HCT116 (cell line): ENCODE measurements around the gene DAAM2. TPM values are rescaled to one million over a fixed set of nuclear protein-coding genes. Genes with fewer than 3 reads are reported as not detected.

Source experiments
- ATAC-seq: fragments of 200-7000 bp; cut with Tn5 transposase; 2 replicates; pipeline ENCODE4 v1.9.1; 2020; ENCODE audit warnings: mild to moderate bottlenecking, moderate library complexity
- BruUV-seq: library from RNA; stranded (reverse); fragments of 400-500 nt; replicated peaks from 2 replicates; lab custom pipeline; 2021; lab: Mats Ljungman, UMichigan
- CTCF ChIA-PET: fragments of 300-600 bp; sonication (Branson Sonifier 250); formaldehyde crosslinking; loops from one replicate; lab custom pipeline; 2021; ENCODE audit warnings: antibody characterized with exemption; lab: Charles Lee
- POLR2A ChIA-PET: fragments of 300-600, 350-600 bp; sonication (Branson Sonifier 250); formaldehyde crosslinking; loops from one replicate; lab custom pipeline; 2021; ENCODE audit warnings: antibody characterized with exemption; lab: Charles Lee
- RAD21 ChIA-PET, 2 experiments: fragments of 300-600 bp; sonication (Branson Sonifier 250); formaldehyde crosslinking; loops; one replicate each; lab custom pipeline; 2023; ENCODE audit warnings: low total read pairs in 2 of 2; ENCODE audit not compliant: uncharacterized antibody in 2 of 2, unreplicated experiment in 2 of 2, low non-redundant PET in 1 of 2; lab: Charles Lee
- DNase-seq: peaks from one replicate; pipeline ENCODE4 v3.0.0-alpha.2; 2010; ENCODE audit warnings: low read depth, low spot score
- H2AFZ ChIP-seq: fragments of 200-600 bp; shearing (Covaris generic), sonication (generic); 2 replicates; pipeline ENCODE4 v1.6.1; 2017; ENCODE audit warnings: low read depth, mixed run types, mixed read lengths, antibody characterized with exemption, low read length; ENCODE audit not compliant: poor library complexity, severe bottlenecking
- H3K27ac ChIP-seq: 2 replicates; pipeline ENCODE4 v1.5.1; 2012; ENCODE audit warnings: low read depth, low read length
- H3K27me3 ChIP-seq: fragments of 200-600 bp; sonication (generic); 2 replicates; pipeline ENCODE4 v1.6.1; 2016; ENCODE audit warnings: mixed run types, low read length, mixed read lengths; ENCODE audit not compliant: insufficient read depth
- H3K36me3 ChIP-seq, 2 experiments: fragments of 200-500 bp in 1 of 2; fragments of 200-600 bp in 1 of 2; sonication (Bioruptor generic) in 1 of 2; sonication (generic) in 1 of 2; 2 replicates each; pipeline versions ENCODE4 v1.5.1 to v1.6.1; 2014 to 2016; ENCODE audit warnings: low read length in 2 of 2, inconsistent platforms in 1 of 2, mixed read lengths in 1 of 2, mixed run types in 1 of 2; ENCODE audit not compliant: insufficient read depth in 2 of 2, control insufficient read depth in 1 of 2
- H3K4me1 ChIP-seq, 2 experiments: fragments of 200-600 bp in 1 of 2; sonication (generic) in 1 of 2; 2 replicates each; pipeline versions ENCODE4 v1.5.1 to v1.6.1; 2012 to 2017; ENCODE audit warnings: low read length in 2 of 2, inconsistent platforms in 1 of 2, mild to moderate bottlenecking in 1 of 2, mixed read lengths in 1 of 2, mixed run types in 1 of 2, moderate library complexity in 1 of 2; ENCODE audit not compliant: insufficient read depth in 2 of 2, control insufficient read depth in 1 of 2
- H3K4me2 ChIP-seq: fragments of 200-600 bp; sonication (generic); 2 replicates; pipeline ENCODE4 v1.6.1; 2017; ENCODE audit warnings: mixed run types, low read length, mixed read lengths
- H3K4me3 ChIP-seq, 2 experiments: fragments of 200-600 bp in 1 of 2; sonication (generic) in 1 of 2; replicated peaks in 1 of 2; 2 replicates each; pipeline ENCODE4 v1.5.1; 2011 to 2016; ENCODE audit warnings: low read length in 2 of 2, control low read depth in 1 of 2, low read depth in 1 of 2, mild to moderate bottlenecking in 1 of 2, mixed read lengths in 1 of 2, mixed run types in 1 of 2
- H3K79me2 ChIP-seq: fragments of 200-600 bp; sonication (generic); 2 replicates; pipeline ENCODE4 v1.6.1; 2017; ENCODE audit warnings: mild to moderate bottlenecking, mixed run types, low read length, moderate library complexity, mixed read lengths; ENCODE audit not compliant: insufficient read depth
- H3K9ac ChIP-seq: fragments of 200-600 bp; sonication (generic); 2 replicates; pipeline ENCODE4 v1.6.1; 2016; ENCODE audit warnings: low read length, mixed read lengths
- H3K9me2 ChIP-seq: fragments of 200-600 bp; sonication (generic), shearing (Covaris generic); 2 replicates; pipeline ENCODE4 v1.6.1; 2017; ENCODE audit warnings: mixed run types, mild to moderate bottlenecking, moderate library complexity; ENCODE audit not compliant: insufficient read depth
- H3K9me3 ChIP-seq, 2 experiments: fragments of 200-500 bp in 1 of 2; fragments of 200-600 bp in 1 of 2; sonication (Bioruptor generic) in 1 of 2; sonication (generic) in 1 of 2; 2 replicates each; pipeline ENCODE4 v1.6.1; 2014 to 2017; ENCODE audit warnings: low read length in 2 of 2, mixed read lengths in 2 of 2, inconsistent platforms in 1 of 2, low read depth in 1 of 2, mild to moderate bottlenecking in 1 of 2, mixed run types in 1 of 2, moderate library complexity in 1 of 2; ENCODE audit not compliant: control insufficient read depth in 1 of 2, insufficient read depth in 1 of 2
- H4K20me1 ChIP-seq: fragments of 200-600 bp; sonication (generic), shearing (Covaris generic); 2 replicates; pipeline ENCODE4 v1.6.1; 2017; ENCODE audit warnings: mixed run types, mild to moderate bottlenecking, moderate library complexity; ENCODE audit not compliant: insufficient read depth
- ELF1 ChIP-seq: IDR thresholded peaks from 2 replicates; pipeline ENCODE4 v1.6.1; 2012; ENCODE audit warnings: low read depth, borderline replicate concordance
- EZH2 ChIP-seq: fragments of 200-600 bp; sonication (generic); IDR thresholded peaks from 2 replicates; pipeline ENCODE4 v1.6.1; 2017; ENCODE audit warnings: antibody characterized with exemption, mixed run types
- FOSL1 ChIP-seq: IDR thresholded peaks from 2 replicates; pipeline ENCODE4 v1.6.1; 2012; ENCODE audit warnings: low read depth
- JUND ChIP-seq: IDR thresholded peaks from 2 replicates; pipeline ENCODE4 v1.6.1; 2012
- RAD21 ChIP-seq: IDR thresholded peaks from 2 replicates; pipeline ENCODE4 v1.6.1; 2012; ENCODE audit warnings: low read depth, mild to moderate bottlenecking
- SP1 ChIP-seq: IDR thresholded peaks from 2 replicates; pipeline ENCODE4 v1.6.1; 2012; ENCODE audit warnings: low read depth
- ZFX ChIP-seq: fragments of 450-650 bp; IDR thresholded peaks from 2 replicates; pipeline ENCODE4 v1.6.1; 2017
- ZNF274 ChIP-seq: fragments of 200-500 bp; sonication (Bioruptor generic); IDR thresholded peaks from 2 replicates; pipeline ENCODE4 v1.6.1; 2014; ENCODE audit warnings: mild to moderate bottlenecking, low read depth, low read length, inconsistent platforms
- intact Hi-C: fragments of 100-400 bp; cut with micrococcal nuclease; formaldehyde crosslinking; loops from 2 replicates; pipeline ENCODE4 v1.10.0; 2022
- total RNA-seq: library from RNA; stranded (reverse); gene quantifications from one replicate; pipeline ENCODE4 v1.2.1, GENCODE V29; 2021; ENCODE audit not compliant: unreplicated experiment
- TF ChIP-seq, protein P1 (sequence below): IDR thresholded peaks from 2 replicates; pipeline ENCODE4 v1.6.1; 2012
- TF ChIP-seq, protein P2 (sequence below): IDR thresholded peaks from 2 replicates; pipeline ENCODE4 v1.6.1; 2012
- TF ChIP-seq, protein P3 (sequence below): IDR thresholded peaks from 2 replicates; pipeline ENCODE4 v1.6.1; 2012; ENCODE audit warnings: low read depth
- TF ChIP-seq, protein P4 (sequence below): IDR thresholded peaks from 2 replicates; pipeline ENCODE4 v1.6.1; 2011; ENCODE audit warnings: mild to moderate bottlenecking, low read length, moderate library complexity; ENCODE audit not compliant: insufficient replicate concordance; ENCODE audit errors: extremely low read depth

Gene DAAM2
- total RNA-seq, 1 experiment from 2014 or later, result not detected

DNA sequence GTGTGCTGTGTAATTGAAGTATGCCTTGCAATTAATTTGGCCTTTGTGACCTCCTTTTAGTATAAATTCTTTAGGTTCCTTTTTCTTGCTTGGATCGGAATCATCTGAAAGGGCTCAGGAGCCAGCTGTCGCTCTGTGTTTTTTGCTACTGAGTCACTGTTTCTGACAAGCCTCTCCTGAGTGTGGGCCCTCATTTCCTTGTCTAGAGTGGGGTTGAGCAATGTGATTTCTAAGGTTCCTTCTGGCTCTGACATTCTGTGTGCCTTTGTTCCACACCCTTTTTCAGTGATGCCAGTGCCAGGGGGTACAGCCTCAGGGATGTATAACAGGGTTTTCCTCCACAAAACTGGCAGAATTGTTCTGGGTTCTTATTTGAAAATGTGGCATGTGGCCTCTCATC, 26.5 kb downstream of the DAAM2 start (continued):
- TF ChIP-seq ZNF274 (no peak), JUND (no peak), ZFX (no peak), RAD21 (no peak), SP1 (no peak)
- TF ChIP-seq, protein P1, sequence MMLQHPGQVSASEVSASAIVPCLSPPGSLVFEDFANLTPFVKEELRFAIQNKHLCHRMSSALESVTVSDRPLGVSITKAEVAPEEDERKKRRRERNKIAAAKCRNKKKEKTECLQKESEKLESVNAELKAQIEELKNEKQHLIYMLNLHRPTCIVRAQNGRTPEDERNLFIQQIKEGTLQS, result no peak
- TF ChIP-seq, all 23 proteins: peak for 0

DNA sequence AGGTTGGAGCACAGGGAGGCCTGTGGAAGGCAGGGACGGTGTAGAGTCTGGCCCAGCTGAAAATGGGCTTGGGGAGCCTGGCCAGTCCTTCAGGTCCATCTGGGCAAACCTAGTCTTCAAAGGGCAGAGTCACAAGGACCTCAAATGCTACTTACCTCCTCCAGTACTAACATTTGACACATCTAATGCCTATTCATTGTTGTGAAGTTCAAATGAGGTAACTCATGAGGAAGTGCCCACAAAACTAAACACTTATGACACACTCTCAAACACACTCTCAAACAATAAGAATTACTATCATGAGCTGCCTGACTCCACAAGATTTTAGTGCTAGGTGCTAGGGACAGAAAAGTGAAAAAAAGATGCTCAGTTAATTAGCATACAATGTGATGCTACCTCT, 27.1 kb downstream of the DAAM2 start:
- DNase-seq (no peak), ATAC-seq (no peak)
- RAD21 ChIA-PET, result no interaction called here
- CTCF ChIA-PET, result no interaction called here
- H3K79me2 ChIP-seq, result no peaks in the 10 kb centered on the region
- no peaks in the 10 kb centered on the region for H3K4me1 ChIP-seq
- no peak overlapping the region for H3K4me3 ChIP-seq
- no peak overlapping the region for H3K27ac ChIP-seq
- H3K9me2 ChIP-seq, result no peaks in the 10 kb centered on the region
- H3K4me2 ChIP-seq, result no peak overlapping the region
- H3K9ac ChIP-seq, result no peak overlapping the region
- intact Hi-C loops, result no loop called here
- H2AFZ ChIP-seq, result no peak overlapping the region
- H3K9me3 ChIP-seq, result no peaks in the 10 kb centered on the region
- H3K27me3 ChIP-seq, result peaks cover 20% of the 10 kb centered on the region
- H4K20me1 ChIP-seq, result no peaks in the 10 kb centered on the region
- H3K36me3 ChIP-seq, result no peaks in the 10 kb centered on the region
- BruUV-seq, result no TSS peak
- POLR2A ChIA-PET, result no interaction called here
- TF ChIP-seq, protein P2, sequence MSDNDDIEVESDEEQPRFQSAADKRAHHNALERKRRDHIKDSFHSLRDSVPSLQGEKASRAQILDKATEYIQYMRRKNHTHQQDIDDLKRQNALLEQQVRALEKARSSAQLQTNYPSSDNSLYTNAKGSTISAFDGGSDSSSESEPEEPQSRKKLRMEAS, result no peak
- no peak for TF ChIP-seq ELF1
- TF ChIP-seq, all 23 proteins: peak for 0

DNA sequence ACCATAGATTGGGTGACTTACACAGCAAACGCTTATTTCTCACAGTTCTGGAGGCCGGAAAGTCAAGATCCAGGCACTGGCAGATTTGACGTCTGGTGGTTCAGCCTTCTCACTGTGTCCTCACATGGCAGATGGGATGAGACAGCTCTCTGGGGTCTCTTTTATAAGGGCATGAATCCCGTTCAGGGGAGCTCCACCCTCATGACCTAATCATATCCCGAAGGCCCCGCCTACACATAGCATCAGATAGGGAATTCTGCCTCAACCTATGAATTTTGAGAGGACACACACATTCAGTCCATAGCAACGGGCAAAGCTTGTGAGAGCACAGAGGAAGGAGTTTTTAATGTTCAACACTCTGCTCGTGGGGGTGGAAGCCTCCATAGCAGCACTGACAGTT, 27.5 kb downstream of the DAAM2 start:
- BruUV-seq, result no TSS peak
- Histone ChIP-seq H3K9ac (no peak overlapping the region), H4K20me1 (no peaks in the 10 kb centered on the region), H2AFZ (no peak overlapping the region), H3K9me3 (no peaks in the 10 kb centered on the region), H3K27ac (no peak overlapping the region), H3K4me3 (no peak overlapping the region), H3K27me3 (peaks cover 15% of the 10 kb centered on the region), H3K4me1 (no peaks in the 10 kb centered on the region), H3K36me3 (no peaks in the 10 kb centered on the region), H3K4me2 (no peak overlapping the region), H3K9me2 (no peaks in the 10 kb centered on the region)
- ATAC-seq (no peak), DNase-seq (no peak)
- ChIA-PET POLR2A (no interaction called here), RAD21 (no interaction called here), CTCF (no interaction called here)
- intact Hi-C loops, result no loop called here
- TF ChIP-seq, protein P3, sequence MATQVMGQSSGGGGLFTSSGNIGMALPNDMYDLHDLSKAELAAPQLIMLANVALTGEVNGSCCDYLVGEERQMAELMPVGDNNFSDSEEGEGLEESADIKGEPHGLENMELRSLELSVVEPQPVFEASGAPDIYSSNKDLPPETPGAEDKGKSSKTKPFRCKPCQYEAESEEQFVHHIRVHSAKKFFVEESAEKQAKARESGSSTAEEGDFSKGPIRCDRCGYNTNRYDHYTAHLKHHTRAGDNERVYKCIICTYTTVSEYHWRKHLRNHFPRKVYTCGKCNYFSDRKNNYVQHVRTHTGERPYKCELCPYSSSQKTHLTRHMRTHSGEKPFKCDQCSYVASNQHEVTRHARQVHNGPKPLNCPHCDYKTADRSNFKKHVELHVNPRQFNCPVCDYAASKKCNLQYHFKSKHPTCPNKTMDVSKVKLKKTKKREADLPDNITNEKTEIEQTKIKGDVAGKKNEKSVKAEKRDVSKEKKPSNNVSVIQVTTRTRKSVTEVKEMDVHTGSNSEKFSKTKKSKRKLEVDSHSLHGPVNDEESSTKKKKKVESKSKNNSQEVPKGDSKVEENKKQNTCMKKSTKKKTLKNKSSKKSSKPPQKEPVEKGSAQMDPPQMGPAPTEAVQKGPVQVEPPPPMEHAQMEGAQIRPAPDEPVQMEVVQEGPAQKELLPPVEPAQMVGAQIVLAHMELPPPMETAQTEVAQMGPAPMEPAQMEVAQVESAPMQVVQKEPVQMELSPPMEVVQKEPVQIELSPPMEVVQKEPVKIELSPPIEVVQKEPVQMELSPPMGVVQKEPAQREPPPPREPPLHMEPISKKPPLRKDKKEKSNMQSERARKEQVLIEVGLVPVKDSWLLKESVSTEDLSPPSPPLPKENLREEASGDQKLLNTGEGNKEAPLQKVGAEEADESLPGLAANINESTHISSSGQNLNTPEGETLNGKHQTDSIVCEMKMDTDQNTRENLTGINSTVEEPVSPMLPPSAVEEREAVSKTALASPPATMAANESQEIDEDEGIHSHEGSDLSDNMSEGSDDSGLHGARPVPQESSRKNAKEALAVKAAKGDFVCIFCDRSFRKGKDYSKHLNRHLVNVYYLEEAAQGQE, result no peak
- TF ChIP-seq, protein P4, sequence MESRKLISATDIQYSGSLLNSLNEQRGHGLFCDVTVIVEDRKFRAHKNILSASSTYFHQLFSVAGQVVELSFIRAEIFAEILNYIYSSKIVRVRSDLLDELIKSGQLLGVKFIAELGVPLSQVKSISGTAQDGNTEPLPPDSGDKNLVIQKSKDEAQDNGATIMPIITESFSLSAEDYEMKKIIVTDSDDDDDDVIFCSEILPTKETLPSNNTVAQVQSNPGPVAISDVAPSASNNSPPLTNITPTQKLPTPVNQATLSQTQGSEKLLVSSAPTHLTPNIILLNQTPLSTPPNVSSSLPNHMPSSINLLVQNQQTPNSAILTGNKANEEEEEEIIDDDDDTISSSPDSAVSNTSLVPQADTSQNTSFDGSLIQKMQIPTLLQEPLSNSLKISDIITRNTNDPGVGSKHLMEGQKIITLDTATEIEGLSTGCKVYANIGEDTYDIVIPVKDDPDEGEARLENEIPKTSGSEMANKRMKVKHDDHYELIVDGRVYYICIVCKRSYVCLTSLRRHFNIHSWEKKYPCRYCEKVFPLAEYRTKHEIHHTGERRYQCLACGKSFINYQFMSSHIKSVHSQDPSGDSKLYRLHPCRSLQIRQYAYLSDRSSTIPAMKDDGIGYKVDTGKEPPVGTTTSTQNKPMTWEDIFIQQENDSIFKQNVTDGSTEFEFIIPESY, result no peak
- TF ChIP-seq FOSL1, result no peak
- no peak for TF ChIP-seq EZH2
- no peak for TF ChIP-seq SP1
- TF ChIP-seq, all 23 proteins: peak for 0
- no peaks in the 10 kb centered on the region for H3K79me2 ChIP-seq
